GM12874 (cell line): Measurements from ENCODE around the gene PARVG.

Experiments
- TF ChIP-seq, protein P1 (sequence below): IDR thresholded peaks from 2 replicates; pipeline ENCODE4 v1.5.1; 2011; ENCODE audit warnings: low read depth, mild to moderate bottlenecking, control low read depth, low read length, moderate library complexity; ENCODE audit not compliant: insufficient read depth

Gene PARVG

DNA sequence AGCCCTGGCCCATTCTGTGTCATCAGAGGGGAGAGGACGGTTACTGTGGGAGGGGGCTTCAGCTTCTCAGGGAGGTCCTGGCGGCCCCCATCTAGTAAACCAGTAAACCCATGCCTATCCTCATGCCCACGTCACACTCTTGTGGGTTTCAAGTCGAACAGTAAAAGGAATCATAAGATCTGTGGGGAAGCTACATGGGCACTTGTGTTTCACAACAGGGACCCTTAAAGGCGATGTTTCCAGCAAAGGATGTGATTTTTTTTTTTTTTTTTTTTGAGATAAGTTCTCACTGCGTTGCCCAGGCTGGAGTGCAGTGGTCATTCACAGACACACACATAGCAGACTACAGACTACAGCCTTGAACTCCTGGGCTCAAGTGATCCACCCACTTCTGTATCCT is 9.2 kb upstream of the PARVG start:
- TF ChIP-seq, protein P1, sequence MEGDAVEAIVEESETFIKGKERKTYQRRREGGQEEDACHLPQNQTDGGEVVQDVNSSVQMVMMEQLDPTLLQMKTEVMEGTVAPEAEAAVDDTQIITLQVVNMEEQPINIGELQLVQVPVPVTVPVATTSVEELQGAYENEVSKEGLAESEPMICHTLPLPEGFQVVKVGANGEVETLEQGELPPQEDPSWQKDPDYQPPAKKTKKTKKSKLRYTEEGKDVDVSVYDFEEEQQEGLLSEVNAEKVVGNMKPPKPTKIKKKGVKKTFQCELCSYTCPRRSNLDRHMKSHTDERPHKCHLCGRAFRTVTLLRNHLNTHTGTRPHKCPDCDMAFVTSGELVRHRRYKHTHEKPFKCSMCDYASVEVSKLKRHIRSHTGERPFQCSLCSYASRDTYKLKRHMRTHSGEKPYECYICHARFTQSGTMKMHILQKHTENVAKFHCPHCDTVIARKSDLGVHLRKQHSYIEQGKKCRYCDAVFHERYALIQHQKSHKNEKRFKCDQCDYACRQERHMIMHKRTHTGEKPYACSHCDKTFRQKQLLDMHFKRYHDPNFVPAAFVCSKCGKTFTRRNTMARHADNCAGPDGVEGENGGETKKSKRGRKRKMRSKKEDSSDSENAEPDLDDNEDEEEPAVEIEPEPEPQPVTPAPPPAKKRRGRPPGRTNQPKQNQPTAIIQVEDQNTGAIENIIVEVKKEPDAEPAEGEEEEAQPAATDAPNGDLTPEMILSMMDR: no peak

DNA sequence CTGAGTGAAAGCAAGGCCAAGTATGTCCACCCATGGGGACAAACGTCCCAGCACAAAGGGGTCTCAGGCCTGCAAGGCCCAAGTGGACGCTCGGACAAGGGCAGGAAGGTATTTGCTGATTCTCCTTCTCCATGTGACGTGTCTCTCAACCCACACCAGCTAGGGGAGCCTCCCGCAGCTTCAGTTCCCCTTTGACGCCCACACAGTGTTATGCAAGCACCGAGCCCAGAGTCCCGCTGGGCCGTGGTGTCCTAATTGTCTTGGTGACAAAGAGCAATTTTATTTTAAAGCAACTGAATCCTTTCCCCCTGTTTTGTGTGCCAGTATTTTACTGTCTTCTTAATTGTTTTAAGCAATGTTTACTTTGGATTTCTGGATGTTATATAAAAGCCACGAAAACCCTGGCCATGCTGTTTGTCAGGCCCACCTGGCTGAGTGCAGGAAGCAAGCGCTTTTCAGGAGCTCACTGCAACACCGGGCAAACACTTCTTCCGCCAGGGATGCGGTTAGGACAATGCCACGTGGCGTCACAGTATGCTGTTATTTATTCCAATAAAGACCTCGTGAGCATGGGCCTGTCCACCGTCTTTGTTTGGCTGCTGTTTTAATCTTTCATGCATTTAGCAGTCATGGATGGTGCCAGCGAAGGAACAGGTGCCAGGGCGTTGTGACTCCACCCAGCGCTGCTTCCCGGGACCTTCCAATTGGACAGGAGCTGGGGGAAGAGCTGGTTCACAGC is 8.2 kb upstream of the PARVG start:
- TF ChIP-seq, protein P1: no peak

DNA sequence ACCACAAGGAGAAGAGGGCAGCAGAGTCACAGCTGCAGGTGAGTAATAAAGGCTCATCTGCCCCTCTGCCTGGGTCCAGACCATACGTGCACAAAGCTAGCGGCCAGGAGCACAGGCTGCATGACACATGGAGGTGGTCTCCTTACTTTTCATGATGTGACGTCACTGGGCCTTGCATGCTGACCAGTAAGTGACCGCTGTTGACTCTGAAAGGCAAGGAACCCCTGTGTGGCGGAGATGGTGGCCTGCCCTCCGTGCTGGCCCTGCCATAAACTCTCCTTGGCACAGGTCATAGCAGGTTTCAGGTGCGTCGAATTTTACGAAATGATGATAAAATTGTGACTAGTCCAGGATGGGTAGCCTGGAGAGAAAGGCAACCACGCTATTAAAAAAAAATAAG is 7.6 kb upstream of the PARVG start:
- TF ChIP-seq, protein P1: no peak

DNA sequence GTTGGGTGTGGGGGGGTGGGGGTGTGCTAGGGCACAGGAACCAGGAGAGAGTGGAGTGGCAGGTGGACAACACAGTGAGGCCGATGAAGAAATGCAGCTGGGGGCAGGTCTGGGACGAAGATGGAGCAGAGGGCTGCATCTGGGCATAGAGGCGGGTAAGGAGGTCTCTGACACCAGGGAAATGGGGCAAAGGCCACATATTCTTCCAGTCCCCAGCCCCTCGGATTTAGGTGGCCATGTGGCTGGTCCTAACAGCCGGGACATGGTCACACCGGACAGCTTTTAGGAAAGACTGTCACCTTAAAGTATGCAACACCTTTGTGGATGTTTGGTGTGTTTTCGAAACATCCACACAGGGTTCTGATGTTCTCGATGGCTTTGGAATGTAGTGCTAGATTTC is 5.0 kb upstream of the PARVG start:
- TF ChIP-seq, protein P1: no peak

DNA sequence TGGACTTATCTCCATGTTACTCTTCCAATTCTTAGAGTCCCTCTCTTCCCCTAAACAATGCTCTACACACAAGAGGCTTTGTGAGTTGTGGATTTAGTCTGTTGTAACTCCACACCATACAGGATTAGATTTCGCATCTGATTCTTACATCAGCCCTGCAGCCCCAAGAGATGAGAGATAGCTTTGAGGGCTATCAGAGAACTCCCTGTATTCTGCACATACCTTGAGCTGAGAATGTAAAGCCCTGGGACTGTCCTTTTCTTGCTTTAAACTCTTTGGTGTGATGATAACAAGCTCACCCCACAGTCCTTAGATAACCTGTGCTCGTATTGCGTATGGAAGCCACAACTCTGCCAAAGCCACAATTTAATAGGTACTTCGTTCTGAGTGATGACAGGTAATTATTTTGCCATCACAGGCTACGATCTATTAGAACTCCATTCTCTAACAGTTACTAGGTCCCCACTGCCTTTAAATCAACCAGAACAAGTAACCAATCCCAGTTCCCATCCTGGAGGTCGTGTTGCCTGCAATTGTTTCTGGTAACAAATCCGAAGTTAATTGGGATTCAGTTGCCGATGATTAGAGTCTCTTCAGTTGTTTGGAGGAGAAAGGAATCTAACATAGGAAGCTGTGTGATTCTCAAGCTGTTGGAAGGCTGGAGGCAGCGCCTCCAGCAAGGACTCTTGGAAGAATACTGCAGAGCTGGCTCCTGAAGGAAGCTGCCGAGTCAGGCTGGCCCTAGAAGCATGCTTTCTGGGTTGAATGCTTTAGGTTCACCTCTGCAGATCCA is 1.3 kb upstream of the PARVG start:
- TF ChIP-seq, protein P1: no peak

DNA sequence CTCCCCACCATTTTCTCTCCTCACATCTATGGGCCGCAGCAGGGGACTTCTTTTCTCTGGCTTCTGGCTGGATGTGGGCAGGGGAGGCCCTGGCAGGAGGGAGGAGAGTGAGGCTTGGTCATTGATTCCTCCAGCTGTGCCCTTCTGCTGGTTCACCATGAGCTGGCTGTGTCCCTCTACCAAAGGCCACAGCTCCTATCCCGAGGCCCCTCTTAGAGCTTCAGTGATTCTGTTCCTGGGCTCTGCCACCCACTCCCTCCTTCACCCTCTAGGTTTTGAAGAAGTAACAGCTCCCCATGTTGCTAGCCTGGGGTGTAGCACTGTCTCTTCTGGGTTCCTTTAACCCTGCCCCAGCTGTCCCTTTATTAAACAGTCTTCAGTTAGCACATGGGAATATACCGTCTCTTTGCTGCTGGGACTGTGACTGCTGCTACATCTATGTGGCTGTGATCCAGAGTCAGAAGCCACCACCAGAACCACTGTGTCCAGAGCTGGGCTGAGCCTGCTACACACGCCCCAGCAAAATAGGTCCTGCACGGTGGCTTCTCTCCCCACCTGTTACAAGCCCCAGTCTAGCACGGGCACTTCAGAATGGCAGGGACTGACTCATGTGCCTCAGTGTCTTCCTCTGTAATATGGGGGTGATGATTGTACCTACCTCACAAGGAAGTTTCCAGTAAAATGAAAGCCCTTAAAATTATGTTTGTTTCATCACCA is 578 bp upstream of the PARVG start:
- TF ChIP-seq, protein P1: no peak
